ENCODE measurements around the gene ATG7.

Gene ATG7

GRCh38 chr3:11367143-11367693 is 95.0 kb downstream of the ATG7 start:
- DNase-seq: no peak

GRCh38 chr3:11370191-11370590 is 98.0 kb downstream of the ATG7 start:
- no peak for DNase-seq

- no peak for DNase-seq
Measured at GRCh38 chr3:11370966-11371365, 98.8 kb downstream of the ATG7 start.

GRCh38 chr3:11371747-11372146 is 99.5 kb downstream of the ATG7 start:
- DNase-seq: no peak

- no peak for DNase-seq
Measured at GRCh38 chr3:11373235-11373634, 101.0 kb downstream of the ATG7 start.

GRCh38 chr3:11373654-11374053 is 101.5 kb downstream of the ATG7 start:
- DNase-seq: no peak

- DNase-seq: no peak
Measured at GRCh38 chr3:11375333-11376088, 103.3 kb downstream of the ATG7 start.

- DNase-seq: no peak
Measured at GRCh38 chr3:11377719-11378118, 105.5 kb downstream of the ATG7 start.

- no peak for DNase-seq
Measured at GRCh38 chr3:11379238-11379823, 107.1 kb downstream of the ATG7 start.

GRCh38 chr3:11379824-11380701 is 107.9 kb downstream of the ATG7 start:
- no peak for DNase-seq

- no peak for DNase-seq
Measured at GRCh38 chr3:11381141-11381540, 108.9 kb downstream of the ATG7 start.

- no peak for DNase-seq
Measured at GRCh38 chr3:11381563-11381962, 109.4 kb downstream of the ATG7 start.

GRCh38 chr3:11382146-11382745 is 110.0 kb downstream of the ATG7 start:
- no peak for DNase-seq

- DNase-seq: no peak
Measured at GRCh38 chr3:11384074-11384473, 111.9 kb downstream of the ATG7 start.

- no peak for DNase-seq
Measured at GRCh38 chr3:11385326-11385725, 113.1 kb downstream of the ATG7 start.

- no peak for DNase-seq
Measured at GRCh38 chr3:11385891-11386290, 113.7 kb downstream of the ATG7 start.

GRCh38 chr3:11386465-11387113 is 114.4 kb downstream of the ATG7 start:
- no peak for DNase-seq

GRCh38 chr3:11389386-11390268 is 117.4 kb downstream of the ATG7 start:
- no peak for DNase-seq

- no peak for DNase-seq
Measured at GRCh38 chr3:11390411-11391131, 118.4 kb downstream of the ATG7 start.

- no peak for DNase-seq
Measured at GRCh38 chr3:11391174-11391879, 119.1 kb downstream of the ATG7 start.

All from NCI-H1436 (cell line).